Measurements from ENCODE around the gene TPRX2. TPM values are rescaled to one million over a fixed set of nuclear protein-coding genes. Genes with fewer than 3 reads are reported as not detected.
"Not testable (repeated sequence)": the region's sequence is repeated elsewhere in the genome, so short reads cannot be mapped to it uniquely, and the experiment has no call there.

Gene TPRX2
- total RNA-seq, 2 donors from 2014 or later, result not detected

DNA sequence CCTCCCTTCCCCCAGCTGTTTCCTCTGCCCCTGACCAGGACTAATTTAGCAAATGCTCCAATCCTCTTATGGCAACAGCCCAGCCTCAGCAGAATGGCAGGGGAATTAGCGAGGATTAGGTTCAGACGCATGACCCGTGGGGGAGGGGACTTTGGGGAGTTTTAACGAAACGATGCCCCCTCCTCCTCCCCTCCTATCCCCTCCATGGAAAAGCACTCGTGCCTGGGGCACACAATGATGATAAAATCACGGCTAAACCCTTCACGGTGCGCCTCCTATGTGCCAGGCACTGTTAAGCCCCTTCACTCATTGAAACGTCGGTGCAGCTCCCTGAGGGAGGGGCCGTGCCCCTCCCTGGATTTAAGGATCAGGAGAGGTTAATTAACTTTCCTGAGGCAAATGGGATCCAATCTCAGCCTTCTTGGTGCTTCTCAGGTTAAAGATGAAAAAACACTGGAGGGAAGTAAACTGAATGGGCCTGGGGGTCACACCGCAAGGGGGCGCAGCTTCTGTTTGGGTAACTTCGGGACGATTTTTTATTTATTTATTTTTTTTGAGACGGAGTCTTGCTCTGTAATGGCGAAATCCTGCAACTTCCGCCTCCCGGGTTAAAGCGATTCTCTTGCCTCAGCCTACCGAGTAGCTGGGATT, 10.1 kb upstream of the TPRX2 start:
- TF ChIP-seq, protein P1, sequence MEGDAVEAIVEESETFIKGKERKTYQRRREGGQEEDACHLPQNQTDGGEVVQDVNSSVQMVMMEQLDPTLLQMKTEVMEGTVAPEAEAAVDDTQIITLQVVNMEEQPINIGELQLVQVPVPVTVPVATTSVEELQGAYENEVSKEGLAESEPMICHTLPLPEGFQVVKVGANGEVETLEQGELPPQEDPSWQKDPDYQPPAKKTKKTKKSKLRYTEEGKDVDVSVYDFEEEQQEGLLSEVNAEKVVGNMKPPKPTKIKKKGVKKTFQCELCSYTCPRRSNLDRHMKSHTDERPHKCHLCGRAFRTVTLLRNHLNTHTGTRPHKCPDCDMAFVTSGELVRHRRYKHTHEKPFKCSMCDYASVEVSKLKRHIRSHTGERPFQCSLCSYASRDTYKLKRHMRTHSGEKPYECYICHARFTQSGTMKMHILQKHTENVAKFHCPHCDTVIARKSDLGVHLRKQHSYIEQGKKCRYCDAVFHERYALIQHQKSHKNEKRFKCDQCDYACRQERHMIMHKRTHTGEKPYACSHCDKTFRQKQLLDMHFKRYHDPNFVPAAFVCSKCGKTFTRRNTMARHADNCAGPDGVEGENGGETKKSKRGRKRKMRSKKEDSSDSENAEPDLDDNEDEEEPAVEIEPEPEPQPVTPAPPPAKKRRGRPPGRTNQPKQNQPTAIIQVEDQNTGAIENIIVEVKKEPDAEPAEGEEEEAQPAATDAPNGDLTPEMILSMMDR (IDR thresholded peaks at IDR 0.05), result peak; percentile 19
- H3K36me3 ChIP-seq, result no peaks in the 10 kb centered on the region
- H3K9me3 ChIP-seq, result no peaks in the 10 kb centered on the region
- H3K4me1 ChIP-seq (ENCODE audit: control insufficient read depth in 1 of 2, low read depth in 2 of 2), result no peaks in the 10 kb centered on the region
- DNase-seq (ENCODE audit: low spot score) (no peak), ATAC-seq (ENCODE audit: insufficient number of reproducible peaks, low FRiP score, low read depth) (no peak)
- no peak overlapping the region for H3K4me3 ChIP-seq
- no peaks in the 10 kb centered on the region for H3K27me3 ChIP-seq (replicated peaks; ENCODE audit: insufficient read depth)
- no peak overlapping the region for H3K27ac ChIP-seq

DNA sequence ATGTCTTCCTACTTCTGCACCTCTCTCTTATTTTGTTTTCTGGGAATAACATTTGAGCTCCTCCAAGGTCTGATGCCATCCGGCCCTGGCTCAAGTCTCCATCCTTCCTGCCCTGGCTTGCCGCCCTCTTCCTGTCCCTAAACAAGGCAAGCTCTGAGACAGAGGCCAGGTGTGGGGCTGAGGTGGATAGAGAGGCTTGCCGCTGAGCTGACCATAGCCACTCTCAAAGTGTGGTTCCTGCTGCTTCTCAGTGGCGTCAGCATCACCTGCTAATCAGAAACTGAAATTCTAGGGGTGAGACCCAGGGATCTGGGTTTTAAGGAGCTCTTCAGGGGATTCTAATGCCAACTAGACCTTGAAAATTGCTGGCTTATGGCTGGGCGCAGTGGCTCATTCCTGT, 6.0 kb upstream of the TPRX2 start:
- ATAC-seq (ENCODE audit: insufficient number of reproducible peaks, low FRiP score, low read depth), result no peak
- no peaks in the 10 kb centered on the region for H3K9me3 ChIP-seq
- no peak for DNase-seq (ENCODE audit: low spot score)
- no peaks in the 10 kb centered on the region for H3K27me3 ChIP-seq (replicated peaks; ENCODE audit: insufficient read depth)
- H3K27ac ChIP-seq, result no peak overlapping the region
- no peaks in the 10 kb centered on the region for H3K4me1 ChIP-seq (ENCODE audit: control insufficient read depth in 1 of 2, low read depth in 2 of 2)
- no peaks in the 10 kb centered on the region for H3K36me3 ChIP-seq
- TF ChIP-seq, protein P1 (IDR thresholded peaks at IDR 0.05), result no peak
- no peak overlapping the region for H3K4me3 ChIP-seq

DNA sequence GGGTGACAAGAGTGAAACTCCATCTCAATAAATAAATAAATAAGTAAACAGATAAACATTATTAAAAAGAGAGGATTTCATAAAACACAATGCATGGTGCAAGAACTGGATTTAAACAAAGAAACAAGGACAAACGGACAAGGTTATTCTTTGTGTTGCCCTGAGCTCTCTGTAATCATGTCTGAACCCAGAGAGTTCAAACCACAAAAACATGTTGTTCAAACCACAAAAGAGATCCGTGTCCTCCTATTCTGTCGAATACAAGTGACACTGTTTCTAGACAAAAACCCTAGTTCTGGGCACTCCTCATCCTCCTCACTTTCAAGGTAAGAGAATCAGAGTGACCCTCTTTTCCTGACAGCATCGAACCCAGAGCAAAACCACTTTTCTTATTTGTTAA, 4.6 kb upstream of the TPRX2 start:
- H3K27ac ChIP-seq, result no peak overlapping the region
- no peak for ATAC-seq (ENCODE audit: insufficient number of reproducible peaks, low FRiP score, low read depth)
- no peaks in the 10 kb centered on the region for H3K4me1 ChIP-seq (ENCODE audit: control insufficient read depth in 1 of 2, low read depth in 2 of 2)
- TF ChIP-seq, protein P1 (IDR thresholded peaks at IDR 0.05), result no peak
- no peaks in the 10 kb centered on the region for H3K27me3 ChIP-seq (replicated peaks; ENCODE audit: insufficient read depth)
- no peaks in the 10 kb centered on the region for H3K36me3 ChIP-seq
- H3K9me3 ChIP-seq, result no peaks in the 10 kb centered on the region
- no peak overlapping the region for H3K4me3 ChIP-seq
- DNase-seq (ENCODE audit: low spot score), result no peak

DNA sequence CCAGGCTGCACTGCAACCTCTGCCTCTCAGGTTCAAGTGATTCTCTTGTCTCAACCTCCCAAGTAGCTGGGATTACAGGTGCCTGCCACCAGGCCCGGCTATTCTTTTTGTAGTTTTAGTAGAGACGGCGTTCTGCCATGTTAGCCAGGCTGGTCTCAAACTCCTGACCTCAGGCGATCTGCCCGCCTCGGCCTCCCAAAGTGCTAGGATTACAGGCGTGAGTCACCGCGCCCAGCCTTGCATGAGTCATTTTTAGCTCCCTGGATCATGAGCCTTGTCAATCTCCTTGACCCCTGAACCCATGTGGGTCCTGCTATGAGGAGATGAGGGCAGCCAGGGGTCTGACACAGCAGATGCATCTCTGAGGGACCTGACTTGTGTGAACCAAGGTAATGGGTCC, 804 bp upstream of the TPRX2 start:
- not testable (repeated sequence) for H3K27me3 ChIP-seq (replicated peaks; ENCODE audit: insufficient read depth); H3K4me1 ChIP-seq (ENCODE audit: control insufficient read depth in 1 of 2, low read depth in 2 of 2); H3K9me3 ChIP-seq; DNase-seq (ENCODE audit: low spot score); H3K4me3 ChIP-seq; H3K27ac ChIP-seq; ATAC-seq (ENCODE audit: insufficient number of reproducible peaks, low FRiP score, low read depth); H3K36me3 ChIP-seq

DNA sequence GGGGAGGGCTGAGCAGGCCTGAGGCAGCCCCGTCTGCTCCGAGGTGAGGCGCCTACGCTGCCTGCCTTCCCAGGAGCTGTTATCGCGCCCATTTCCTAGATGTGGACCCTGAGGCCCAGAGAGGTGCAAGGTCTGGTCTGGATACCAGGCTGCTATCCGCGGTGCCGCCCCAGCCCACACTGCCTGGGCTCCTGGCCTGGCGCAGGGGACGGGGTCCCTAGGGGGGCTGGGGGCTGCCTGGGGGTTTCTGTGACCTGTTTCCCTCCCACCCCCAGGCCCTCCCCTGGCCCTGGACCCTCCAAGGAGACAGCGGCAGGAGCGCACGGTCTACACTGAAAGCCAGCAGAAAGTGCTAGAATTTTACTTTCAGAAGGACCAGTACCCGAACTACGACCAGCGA, 803 bp downstream of the TPRX2 start:
- H3K36me3 ChIP-seq; H3K4me3 ChIP-seq; H3K4me1 ChIP-seq (ENCODE audit: control insufficient read depth in 1 of 2, low read depth in 2 of 2); H3K9me3 ChIP-seq; DNase-seq (ENCODE audit: low spot score); ATAC-seq (ENCODE audit: insufficient number of reproducible peaks, low FRiP score, low read depth); H3K27me3 ChIP-seq (replicated peaks; ENCODE audit: insufficient read depth); H3K27ac ChIP-seq: not testable (repeated sequence)

DNA sequence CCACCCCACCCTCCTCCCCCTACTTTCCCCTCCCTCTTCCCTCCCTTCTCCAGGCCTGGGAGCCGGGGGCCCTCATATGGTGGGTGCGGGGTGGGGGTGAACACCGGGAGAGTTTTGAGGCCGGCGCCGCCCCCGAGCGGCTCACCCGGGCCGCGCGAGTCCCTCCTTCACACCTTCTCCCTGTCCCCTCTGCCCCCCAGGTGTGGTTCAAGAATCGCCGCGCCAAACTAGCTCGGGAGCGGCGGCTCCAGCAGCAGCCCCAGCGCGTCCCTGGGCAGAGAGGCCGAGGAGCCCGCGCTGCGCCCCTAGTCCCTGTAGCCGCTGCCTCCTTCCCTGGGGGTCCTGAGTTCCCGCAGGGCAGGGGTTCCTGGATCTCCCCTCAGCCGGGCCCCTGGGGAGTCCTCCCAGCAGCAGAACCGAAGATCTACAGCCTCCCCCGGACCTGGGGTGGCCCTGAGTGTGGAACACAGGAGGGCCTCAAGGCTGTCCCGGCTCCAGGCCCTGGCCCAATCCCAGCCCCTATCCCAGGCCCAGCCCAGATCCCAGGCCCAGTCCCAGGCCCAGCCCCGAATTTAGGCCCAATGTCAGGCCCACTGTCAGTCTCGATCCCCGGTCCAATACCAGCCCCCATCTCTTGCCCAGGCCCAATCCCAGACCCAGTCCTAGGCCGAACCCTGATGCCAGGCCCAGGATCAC, 1.7 kb downstream of the TPRX2 start:
- DNase-seq (ENCODE audit: low spot score) (no peak), ATAC-seq (ENCODE audit: insufficient number of reproducible peaks, low FRiP score, low read depth) (no peak)
- Histone ChIP-seq H3K4me3 (no peak overlapping the region), H3K4me1 (ENCODE audit: control insufficient read depth in 1 of 2, low read depth in 2 of 2) (no peaks in the 10 kb centered on the region), H3K36me3 (no peaks in the 10 kb centered on the region), H3K27me3 (replicated peaks; ENCODE audit: insufficient read depth) (no peaks in the 10 kb centered on the region), H3K9me3 (no peaks in the 10 kb centered on the region), H3K27ac (no peak overlapping the region)
- TF ChIP-seq, protein P1 (IDR thresholded peaks at IDR 0.05), result no peak

All from thoracic aorta (tissue), 2 donors.